Inflammatory macrophage (primary cell): ENCODE measurements around the gene TMPRSS15.

Source experiments
- DNase-seq, 2 donors: peaks; one replicate each; pipeline ENCODE4 v3.0.0-alpha.2; 2020 to 2022

The TMPRSS15 gene

DNA sequence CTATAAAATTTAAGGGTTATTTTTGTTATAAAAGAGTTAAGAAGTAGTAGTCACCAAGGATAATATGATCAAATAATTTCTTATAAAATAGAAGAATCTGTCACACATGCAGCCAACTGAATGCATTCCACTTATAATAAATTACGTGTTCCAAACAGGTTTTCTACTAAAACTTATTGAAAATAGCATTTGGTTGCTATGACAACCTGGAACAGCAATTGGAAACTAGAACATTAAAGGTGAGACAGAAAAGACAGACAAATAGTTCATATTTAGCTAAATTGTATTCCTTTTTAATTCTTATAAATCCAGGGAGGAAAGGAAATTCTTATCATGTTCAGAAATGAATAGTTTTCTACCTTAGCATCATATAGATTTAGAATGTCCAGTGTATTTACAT lies 168.0 kb downstream of the TMPRSS15 start:
- DNase-seq, result no peak

DNA sequence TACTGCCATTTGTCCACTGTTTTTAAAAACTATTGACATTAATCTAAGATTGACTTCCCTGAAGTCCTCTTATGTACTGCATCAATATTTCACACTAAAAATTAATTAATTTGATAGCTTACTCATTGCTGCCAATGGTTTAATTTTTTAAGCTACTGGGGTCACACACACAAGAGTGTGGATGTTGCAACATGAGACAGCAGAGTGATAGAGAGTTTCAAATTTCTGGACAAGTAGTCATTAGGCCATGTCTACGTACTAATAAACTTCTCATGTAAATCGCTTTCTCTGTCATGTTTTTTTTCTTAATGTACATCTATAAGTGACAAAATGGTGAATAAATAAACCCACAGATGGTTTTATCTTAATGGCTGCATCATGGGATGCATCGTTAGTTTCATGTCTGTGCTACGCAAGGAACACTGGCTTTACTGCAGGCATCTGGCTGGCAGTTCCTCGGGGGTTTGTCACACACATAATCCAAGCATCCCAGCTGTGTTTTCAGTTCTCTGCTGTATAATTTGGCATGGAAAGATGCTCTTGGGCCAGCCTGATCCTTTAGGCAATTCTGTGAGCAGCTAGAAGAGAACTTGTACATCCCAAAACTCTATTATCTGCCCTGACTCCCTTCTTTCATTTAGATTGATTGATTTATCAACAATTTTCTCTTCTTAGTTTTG lies 175.4 kb downstream of the TMPRSS15 start:
- no peak for DNase-seq

DNA sequence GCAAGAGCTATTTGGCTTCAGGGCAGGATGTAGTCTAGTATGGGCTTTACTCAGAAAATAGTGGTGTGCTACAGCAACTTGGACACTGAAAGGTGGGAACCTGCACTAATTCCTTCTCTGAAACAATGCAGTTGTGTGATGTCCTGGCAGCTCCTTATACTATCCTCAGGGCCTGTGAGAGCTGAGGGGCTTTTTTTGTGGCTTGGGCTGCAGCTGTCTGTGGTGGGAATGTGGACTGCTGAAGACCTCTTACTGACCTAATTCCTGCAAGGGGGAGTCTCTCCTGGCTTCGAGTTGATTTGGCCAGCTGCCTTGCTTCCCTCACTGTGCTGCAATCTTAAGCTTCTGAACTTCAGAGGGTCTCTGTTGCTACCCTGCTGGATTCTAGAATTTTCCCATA lies 181.2 kb downstream of the TMPRSS15 start:
- no peak for DNase-seq

DNA sequence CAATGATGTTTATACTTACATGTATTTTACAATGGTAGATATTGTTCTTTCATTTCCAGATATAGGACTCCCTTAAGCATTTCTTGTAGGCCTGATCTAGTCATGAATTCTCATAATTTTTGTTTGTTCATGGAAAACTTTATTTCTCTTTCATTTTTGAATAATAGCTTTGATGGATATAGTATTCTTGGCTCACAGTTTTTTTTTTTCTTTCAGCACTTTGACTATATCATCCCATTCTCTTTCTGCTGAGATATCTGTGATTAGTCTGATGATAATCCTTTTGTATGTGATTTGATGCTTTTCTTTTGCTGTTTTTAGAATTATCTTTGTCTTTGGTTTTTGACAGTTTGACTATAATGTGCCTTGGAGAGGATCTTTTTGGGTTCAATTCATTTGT lies 183.1 kb downstream of the TMPRSS15 start:
- no peak for DNase-seq
